ENCODE results near the gene PLLP. TPM values are rescaled to one million over a fixed set of nuclear protein-coding genes. Genes with fewer than 3 reads are reported as not detected.
A peak's percentile ranks its signal among the peaks of the same experiment; 100 is the strongest.
"Not testable (repeated sequence)": the region's sequence is repeated elsewhere in the genome, so short reads cannot be mapped to it uniquely, and the experiment has no call there.

The PLLP gene
- total and polyA plus RNA-seq, 7 donors = 0.99 to 10.2 (median 4.2) TPM

DNA sequence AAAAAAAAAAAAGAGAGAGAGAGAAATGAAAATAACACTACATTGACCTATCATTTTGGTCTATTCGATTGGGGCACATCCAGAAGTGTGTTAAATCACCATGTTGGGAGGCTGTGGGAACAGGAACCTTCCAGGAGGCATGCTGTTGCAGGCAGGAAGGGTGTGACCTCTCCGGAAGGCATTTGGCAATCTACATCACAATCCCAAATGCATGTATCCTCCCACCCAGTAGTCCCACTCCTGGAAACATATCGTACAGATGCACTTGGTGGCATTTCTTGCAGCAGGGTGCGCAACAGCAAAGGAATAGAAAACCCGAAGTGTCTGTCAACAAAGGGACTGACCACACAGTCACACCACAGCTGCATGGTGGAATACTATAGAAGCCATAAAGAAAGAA is 7.9 kb downstream of the PLLP start:
- peak; percentile 62 for DNase-seq
- Histone ChIP-seq H3K27me3 (no peaks in the 10 kb centered on the region), H3K9me3 (no peaks in the 10 kb centered on the region), H3K4me3 (no peak overlapping the region), H3K4me1 (no peaks in the 10 kb centered on the region), H3K27ac (no peak overlapping the region), H3K36me3 (no peaks in the 10 kb centered on the region)
- intact Hi-C loops (cut with DNase I) = no loop called here
- TF ChIP-seq EP300 (IDR thresholded peaks at IDR 0.05) (no peak), POLR2AphosphoS5 (IDR thresholded peaks at IDR 0.05) (no peak), POLR2A (IDR thresholded peaks at IDR 0.05) (no peak)
- TF ChIP-seq, protein P1, sequence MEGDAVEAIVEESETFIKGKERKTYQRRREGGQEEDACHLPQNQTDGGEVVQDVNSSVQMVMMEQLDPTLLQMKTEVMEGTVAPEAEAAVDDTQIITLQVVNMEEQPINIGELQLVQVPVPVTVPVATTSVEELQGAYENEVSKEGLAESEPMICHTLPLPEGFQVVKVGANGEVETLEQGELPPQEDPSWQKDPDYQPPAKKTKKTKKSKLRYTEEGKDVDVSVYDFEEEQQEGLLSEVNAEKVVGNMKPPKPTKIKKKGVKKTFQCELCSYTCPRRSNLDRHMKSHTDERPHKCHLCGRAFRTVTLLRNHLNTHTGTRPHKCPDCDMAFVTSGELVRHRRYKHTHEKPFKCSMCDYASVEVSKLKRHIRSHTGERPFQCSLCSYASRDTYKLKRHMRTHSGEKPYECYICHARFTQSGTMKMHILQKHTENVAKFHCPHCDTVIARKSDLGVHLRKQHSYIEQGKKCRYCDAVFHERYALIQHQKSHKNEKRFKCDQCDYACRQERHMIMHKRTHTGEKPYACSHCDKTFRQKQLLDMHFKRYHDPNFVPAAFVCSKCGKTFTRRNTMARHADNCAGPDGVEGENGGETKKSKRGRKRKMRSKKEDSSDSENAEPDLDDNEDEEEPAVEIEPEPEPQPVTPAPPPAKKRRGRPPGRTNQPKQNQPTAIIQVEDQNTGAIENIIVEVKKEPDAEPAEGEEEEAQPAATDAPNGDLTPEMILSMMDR (IDR thresholded peaks at IDR 0.05) = no peak
- 44 to 65% methylated on average over 5 of the region's 5 CpGs for WGBS, 2 donors

GRCh38 chr16:57275946-57276345 is 8.5 kb downstream of the PLLP start:
- H3K9me3 ChIP-seq; H3K4me1 ChIP-seq; H3K27ac ChIP-seq; intact Hi-C loops (cut with DNase I); H3K4me3 ChIP-seq; H3K36me3 ChIP-seq; H3K27me3 ChIP-seq; DNase-seq: not testable (repeated sequence)
- 81 to 84% methylated on average over 5 of the region's 5 CpGs for WGBS, 2 donors

DNA sequence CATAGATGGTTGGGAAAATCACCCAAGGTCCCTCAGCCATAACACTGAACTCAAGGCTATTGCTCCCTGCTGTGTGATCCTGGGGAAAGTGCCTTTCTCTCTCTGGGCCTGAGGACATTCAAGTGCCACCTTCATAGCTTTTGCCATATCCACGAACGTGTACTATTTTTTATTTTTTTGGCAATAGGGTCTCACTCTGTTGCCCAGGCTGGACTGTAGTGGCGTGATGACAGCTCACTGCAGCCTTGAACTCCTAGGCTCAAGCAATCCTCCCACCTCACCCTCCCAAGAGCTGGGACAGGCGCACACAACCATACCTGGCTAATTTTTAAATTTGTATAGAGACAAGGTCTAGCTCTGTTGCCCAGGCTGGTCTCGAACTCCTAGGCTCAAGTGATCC is 10.6 kb downstream of the PLLP start:
- TF ChIP-seq, protein P1 (IDR thresholded peaks at IDR 0.05) = no peak
- TF ChIP-seq EP300 (IDR thresholded peaks at IDR 0.05) = no peak
- TF ChIP-seq POLR2A (IDR thresholded peaks at IDR 0.05) = no peak
- TF ChIP-seq POLR2AphosphoS5 (IDR thresholded peaks at IDR 0.05) = no peak
- DNase-seq = no peak
- no peaks in the 10 kb centered on the region for H3K27me3 ChIP-seq
- no peaks in the 10 kb centered on the region for H3K9me3 ChIP-seq
- intact Hi-C loops (cut with DNase I) = no loop called here
- no peaks in the 10 kb centered on the region for H3K4me1 ChIP-seq
- H3K4me3 ChIP-seq = no peak overlapping the region
- no peaks in the 10 kb centered on the region for H3K36me3 ChIP-seq
- H3K27ac ChIP-seq = no peak overlapping the region
- WGBS, 2 donors = 95% methylated on average over 5 of the region's 5 CpGs

DNA sequence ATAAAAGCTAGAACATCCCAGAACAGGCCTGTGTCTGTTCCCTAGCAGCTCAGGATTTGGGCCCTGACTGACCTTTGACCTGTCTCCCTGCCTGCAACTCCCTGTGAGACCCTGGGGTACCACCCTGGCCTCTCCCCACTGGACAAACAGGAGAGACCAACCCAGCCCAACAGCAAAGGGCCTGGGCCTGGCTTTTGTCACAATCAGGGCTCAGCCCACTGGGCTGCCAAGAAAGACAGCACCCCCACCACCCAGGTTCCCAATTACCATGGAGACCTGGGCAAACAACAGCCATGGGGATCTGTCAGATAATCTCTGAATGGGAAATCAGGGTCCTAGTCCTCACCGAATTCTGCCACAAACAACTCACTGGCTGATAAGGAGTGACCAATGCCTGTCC is 11.1 kb downstream of the PLLP start:
- Histone ChIP-seq H3K27ac (no peak overlapping the region), H3K4me1 (no peaks in the 10 kb centered on the region), H3K9me3 (no peaks in the 10 kb centered on the region), H3K4me3 (no peak overlapping the region), H3K27me3 (no peaks in the 10 kb centered on the region), H3K36me3 (no peaks in the 10 kb centered on the region)
- peak; percentile 53 for DNase-seq
- 83 to 86% methylated on average over 1 of the region's 1 CpG for WGBS, 2 donors
- intact Hi-C loops (cut with DNase I) = no loop called here
- TF ChIP-seq, protein P1 (IDR thresholded peaks at IDR 0.05) = no peak

DNA sequence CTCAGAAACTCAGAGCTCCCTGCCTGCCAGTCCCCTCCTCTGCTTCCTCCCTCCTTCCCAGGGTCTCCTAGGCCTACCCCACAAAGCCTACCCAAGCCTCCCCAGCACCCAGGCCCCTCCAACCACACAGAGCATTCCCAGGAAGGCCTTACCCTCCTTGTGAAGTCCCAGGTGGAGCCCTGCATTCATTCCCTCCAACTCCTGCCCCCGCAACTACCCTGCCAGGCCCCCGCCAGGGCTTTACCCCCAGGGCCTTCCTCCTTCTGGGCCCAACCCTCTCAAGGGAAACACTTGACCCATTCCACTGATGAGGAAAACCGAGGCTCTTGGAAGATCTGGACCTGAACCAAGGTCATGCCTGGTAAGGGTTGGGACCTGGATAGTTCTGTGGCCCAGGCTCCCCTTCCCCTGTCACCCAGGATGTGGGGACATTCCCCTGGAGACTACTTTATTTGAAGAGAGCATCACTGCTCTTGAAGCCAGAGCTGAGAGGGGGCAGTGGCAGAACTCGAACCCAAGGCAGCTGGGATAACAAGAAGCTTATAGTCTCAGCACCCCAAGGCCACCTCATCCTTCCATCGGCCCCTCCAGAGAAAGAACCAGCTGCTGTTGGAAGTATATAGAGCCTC is 12.5 kb downstream of the PLLP start:
- WGBS, 2 donors = 85 to 93% methylated on average over 5 of the region's 5 CpGs
- DNase-seq = peak; percentile 43
- TF ChIP-seq POLR2A (IDR thresholded peaks at IDR 0.05) (no peak), POLR2AphosphoS5 (IDR thresholded peaks at IDR 0.05) (no peak), EP300 (IDR thresholded peaks at IDR 0.05) (no peak)
- TF ChIP-seq, protein P1 (IDR thresholded peaks at IDR 0.05) = no peak
- intact Hi-C loops (cut with DNase I) = no loop called here
- Histone ChIP-seq H3K9me3 (no peaks in the 10 kb centered on the region), H3K27ac (no peak overlapping the region), H3K4me1 (no peaks in the 10 kb centered on the region), H3K36me3 (no peaks in the 10 kb centered on the region), H3K27me3 (no peaks in the 10 kb centered on the region), H3K4me3 (no peak overlapping the region)

Measured in sigmoid colon (tissue), 7 donors.